GM12878 (cell line): ENCODE data around the gene SHISA7. TPM values are rescaled to one million over a fixed set of nuclear protein-coding genes. Genes with fewer than 3 reads are reported as not detected.

Experiments
- ATAC-seq: fragments of 200-7000 bp; cut with Tn5 transposase; 3 replicates; pipeline ENCODE4 v1.9.1; 2020; ENCODE audit warnings: mild to moderate bottlenecking, moderate library complexity
- BruUV-seq: library from RNA; stranded (reverse); fragments of 400-500 nt; replicated peaks from 2 replicates; lab custom pipeline; 2021; lab: Mats Ljungman, UMichigan
- CTCF ChIA-PET: fragments of 300-600 bp; sonication (Branson Sonifier 250); formaldehyde crosslinking; extraction: SDS; loops from one replicate; lab custom pipeline; 2021; ENCODE audit warnings: inconsistent platforms; lab: Yijun Ruan, JAX
- POLR2A ChIA-PET: fragments of 350-600 bp; formaldehyde crosslinking; extraction: SDS; loops from one replicate; lab custom pipeline; 2021; ENCODE audit warnings: inconsistent platforms; lab: Charles Lee
- RAD21 ChIA-PET: fragments of 300-600 bp; sonication (Branson Sonifier 250); formaldehyde crosslinking; loops from one replicate; lab custom pipeline; 2023; ENCODE audit warnings: antibody characterized with exemption; ENCODE audit not compliant: unreplicated experiment; lab: Charles Lee
- SMC1A ChIA-PET: fragments of 300-600 bp; sonication (Branson Sonifier 250); formaldehyde crosslinking; loops from one replicate; lab custom pipeline; 2023; ENCODE audit not compliant: unreplicated experiment, uncharacterized antibody; lab: Charles Lee
- DNase-seq: peaks from one replicate; pipeline ENCODE4 v3.0.0-alpha.2; 2011; ENCODE audit warnings: low read depth, low spot score
- FAIRE-seq: peaks from 3 replicates; lab custom pipeline; 2011; peaks lifted over from hg19 to GRCh38; lab: Jason Lieb, UNC
- H2AFZ ChIP-seq: 2 replicates; pipeline ENCODE4 v1.6.0; 2011; ENCODE audit warnings: low read depth, low read length, control low read depth; ENCODE audit not compliant: control insufficient read depth
- H3K27ac ChIP-seq: 2 replicates; pipeline ENCODE4 v1.5.1; 2011; ENCODE audit warnings: control low read depth; ENCODE audit not compliant: control insufficient read depth, insufficient read depth
- H3K27me3 ChIP-seq, 2 experiments: replicated peaks in 1 of 2; 2 replicates each; pipeline versions ENCODE4 v1.6.0 to v1.6.1; 2011; ENCODE audit warnings: low read length in 1 of 2; ENCODE audit not compliant: control insufficient read depth in 2 of 2, insufficient read depth in 2 of 2
- H3K36me3 ChIP-seq, 2 experiments: 2 replicates each; pipeline ENCODE4 v1.5.1; 2011; ENCODE audit warnings: low read length in 1 of 2; ENCODE audit not compliant: control insufficient read depth in 2 of 2, insufficient read depth in 2 of 2
- H3K4me1 ChIP-seq: 2 replicates; pipeline ENCODE4 v1.6.1; 2011; ENCODE audit warnings: mild to moderate bottlenecking, low read length, moderate library complexity, mixed read lengths; ENCODE audit not compliant: control insufficient read depth, insufficient read depth
- H3K4me2 ChIP-seq: 2 replicates; pipeline ENCODE4 v1.6.0; 2011; ENCODE audit warnings: control low read depth; ENCODE audit not compliant: control insufficient read depth, insufficient read depth
- H3K4me3 ChIP-seq: fragments of 200-600 bp; sonication (generic); 2 replicates; pipeline ENCODE4 v1.5.1; 2016
- H3K79me2 ChIP-seq: 2 replicates; pipeline ENCODE4 v1.6.0; 2011; ENCODE audit warnings: low read length; ENCODE audit not compliant: control insufficient read depth, insufficient read depth
- H3K9ac ChIP-seq: 2 replicates; pipeline ENCODE4 v1.8.0; 2011; ENCODE audit warnings: low read length, control low read depth, mixed read lengths; ENCODE audit not compliant: control insufficient read depth, insufficient read depth
- H3K9me3 ChIP-seq: replicated peaks from 3 replicates; pipeline ENCODE4 v1.5.1; 2011; ENCODE audit warnings: mild to moderate bottlenecking, low read length; ENCODE audit not compliant: control insufficient read depth, insufficient read depth
- H4K20me1 ChIP-seq: 2 replicates; pipeline ENCODE4 v1.6.0; 2011; ENCODE audit not compliant: control insufficient read depth, insufficient read depth
- CHD1 ChIP-seq: IDR thresholded peaks from 2 replicates; pipeline ENCODE4 v1.6.1; 2012; ENCODE audit warnings: low read depth, low read length, improper control_type of control experiment
- DPF2 ChIP-seq: fragments of 450-650 bp; IDR thresholded peaks from 2 replicates; pipeline ENCODE4 v1.6.1; 2017; ENCODE audit warnings: mild to moderate bottlenecking
- KLF5 ChIP-seq: fragments of 450-650 bp; IDR thresholded peaks from 2 replicates; pipeline ENCODE4 v1.6.1; 2014; ENCODE audit warnings: mild to moderate bottlenecking; ENCODE audit not compliant: partially characterized antibody
- MEF2A ChIP-seq: IDR thresholded peaks from 2 replicates; pipeline ENCODE4 v1.6.1; 2011; ENCODE audit warnings: low read depth, mild to moderate bottlenecking, low read length, moderate library complexity; ENCODE audit not compliant: insufficient read depth
- MEF2B ChIP-seq: fragments of 450-650 bp; IDR thresholded peaks from 2 replicates; pipeline ENCODE4 v1.6.1; 2018; ENCODE audit warnings: mild to moderate bottlenecking, moderate library complexity; ENCODE audit not compliant: partially characterized antibody, poor library complexity, severe bottlenecking
- PAX8 ChIP-seq: fragments of 450-650 bp; IDR thresholded peaks from 2 replicates; pipeline ENCODE4 v1.6.1; 2017; ENCODE audit warnings: mild to moderate bottlenecking, moderate library complexity
- PKNOX1 ChIP-seq: fragments of 450-650 bp; IDR thresholded peaks from 2 replicates; pipeline ENCODE4 v1.6.1; 2016; ENCODE audit warnings: mild to moderate bottlenecking
- PML ChIP-seq: IDR thresholded peaks from 2 replicates; pipeline ENCODE4 v1.6.1; 2012; ENCODE audit warnings: low read length, inconsistent platforms
- POLR2AphosphoS2 ChIP-seq: IDR thresholded peaks from 2 replicates; pipeline ENCODE4 v1.6.1; 2011; ENCODE audit warnings: low read depth, mild to moderate bottlenecking, low read length, improper control_type of control experiment, moderate library complexity
- ZNF24 ChIP-seq: fragments of 450-650 bp; IDR thresholded peaks from 2 replicates; pipeline ENCODE4 v1.6.1; 2017; ENCODE audit warnings: antibody characterized with exemption, mild to moderate bottlenecking
- ZNF592 ChIP-seq: fragments of 450-650 bp; IDR thresholded peaks from 2 replicates; pipeline ENCODE4 v1.6.1; 2017; ENCODE audit warnings: mild to moderate bottlenecking, moderate library complexity
- WGBS: methylation state at CpG from one replicate; pipeline ENCODE4 v1.1.6; 2016; ENCODE audit warnings: low lambda C conversion rate; ENCODE audit not compliant: insufficient replicate concordance, insufficient coverage; ENCODE audit errors: missing lambda C conversion rate; 5-methylcytosine and 5-hydroxymethylcytosine counted together
- in situ Hi-C: fragments of 300-500 bp; cut with MboI; formaldehyde crosslinking; loops from 9 replicates; pipeline ENCODE4 v1.14.3; 2018; ENCODE audit warnings: mixed read lengths
- intact Hi-C: fragments of 100-400 bp; cut with micrococcal nuclease; formaldehyde crosslinking; loops from one replicate; pipeline ENCODE4 v1.14.2; 2022; ENCODE audit not compliant: unreplicated experiment
- polyA plus RNA-seq, 11 experiments: library from polyadenylated mRNA; depleted of rRNA in 4 of 11; unstranded in 6 of 11; stranded (reverse) in 5 of 11; fragments of >200 nt; fragmentation: Nextera tagmentation in 4 of 11; fragmentation: Illumina TruSeq in 1 of 11; extraction: Ambion mirVana in 4 of 11; extraction: Trizol in 1 of 11; gene quantifications; 1 replicate in 1 of 11; 2 replicates in 10 of 11; pipeline versions ENCODE4 v1.2.1 to v1.2.3, GENCODE V29; 2011 to 2016; ENCODE audit warnings: inconsistent platforms in 2 of 11, missing spikeins in 2 of 11, low read depth in 1 of 11
- total RNA-seq, 4 experiments: library from RNA; depleted of rRNA in 3 of 4; stranded (reverse); fragments of >200 nt in 3 of 4; fragmentation: Illumina TruSeq in 1 of 4; extraction: Trizol in 1 of 4; gene quantifications; 2 replicates each; pipeline versions ENCODE4 v1.2.1 to v1.2.3, GENCODE V29; 2013 to 2021
- TF ChIP-seq, protein P1 (sequence below): fragments of 450-650 bp; IDR thresholded peaks from 2 replicates; pipeline ENCODE4 v1.6.1; 2018; ENCODE audit warnings: borderline replicate concordance, mild to moderate bottlenecking; ENCODE audit not compliant: partially characterized antibody
- TF ChIP-seq, protein P2 (sequence below): fragments of 450-650 bp; formaldehyde crosslinking; IDR thresholded peaks from 2 replicates; pipeline ENCODE4 v1.5.0; 2022; ENCODE audit warnings: mild to moderate bottlenecking, missing genetic modification characterization

The SHISA7 gene
- total and polyA plus RNA-seq, 10 of the 15 experiments (the other 5 are each of a cell fraction or from before 2014, with no cell fraction given), result 0.03 TPM; not detected in 9

DNA sequence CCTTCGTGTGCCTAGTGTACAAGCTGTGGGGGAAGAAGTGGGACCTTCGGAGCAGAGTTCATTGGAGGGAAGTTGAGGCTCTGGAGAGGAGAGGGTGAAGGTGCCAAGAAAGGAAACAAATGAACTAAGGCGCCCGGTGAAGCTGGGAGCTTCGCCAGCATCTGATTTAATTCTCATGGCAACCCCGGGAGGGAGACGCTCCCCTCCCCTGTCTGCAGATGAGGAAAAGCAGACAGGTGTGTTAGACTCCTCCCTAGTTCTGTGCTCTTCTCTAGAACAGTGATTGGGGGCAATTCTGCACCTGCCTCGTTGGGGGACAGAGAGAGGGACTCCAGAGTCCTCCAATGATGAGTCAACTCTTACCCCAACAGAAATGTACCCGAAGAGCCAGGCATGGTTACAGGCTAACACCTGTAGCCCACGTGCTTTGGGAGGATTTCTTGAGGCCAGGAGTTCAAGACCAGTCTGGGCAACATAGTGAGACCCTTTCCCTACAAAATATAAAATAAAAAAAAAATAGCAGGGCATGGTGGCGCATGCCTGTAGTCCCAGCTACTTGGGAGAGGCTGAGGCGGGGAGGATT is 49.4 kb upstream of the SHISA7 start:
- SMC1A ChIA-PET, result no interaction called here
- 31% methylated on average over 12 of the region's 12 CpGs for WGBS
- TF ChIP-seq MEF2B (no peak), KLF5 (no peak), PKNOX1 (no peak), DPF2 (no peak), PML (no peak), CHD1 (no peak), ZNF592 (no peak), POLR2AphosphoS2 (no peak), MEF2A (no peak), PAX8 (no peak), ZNF24 (no peak)
- TF ChIP-seq, protein P1, sequence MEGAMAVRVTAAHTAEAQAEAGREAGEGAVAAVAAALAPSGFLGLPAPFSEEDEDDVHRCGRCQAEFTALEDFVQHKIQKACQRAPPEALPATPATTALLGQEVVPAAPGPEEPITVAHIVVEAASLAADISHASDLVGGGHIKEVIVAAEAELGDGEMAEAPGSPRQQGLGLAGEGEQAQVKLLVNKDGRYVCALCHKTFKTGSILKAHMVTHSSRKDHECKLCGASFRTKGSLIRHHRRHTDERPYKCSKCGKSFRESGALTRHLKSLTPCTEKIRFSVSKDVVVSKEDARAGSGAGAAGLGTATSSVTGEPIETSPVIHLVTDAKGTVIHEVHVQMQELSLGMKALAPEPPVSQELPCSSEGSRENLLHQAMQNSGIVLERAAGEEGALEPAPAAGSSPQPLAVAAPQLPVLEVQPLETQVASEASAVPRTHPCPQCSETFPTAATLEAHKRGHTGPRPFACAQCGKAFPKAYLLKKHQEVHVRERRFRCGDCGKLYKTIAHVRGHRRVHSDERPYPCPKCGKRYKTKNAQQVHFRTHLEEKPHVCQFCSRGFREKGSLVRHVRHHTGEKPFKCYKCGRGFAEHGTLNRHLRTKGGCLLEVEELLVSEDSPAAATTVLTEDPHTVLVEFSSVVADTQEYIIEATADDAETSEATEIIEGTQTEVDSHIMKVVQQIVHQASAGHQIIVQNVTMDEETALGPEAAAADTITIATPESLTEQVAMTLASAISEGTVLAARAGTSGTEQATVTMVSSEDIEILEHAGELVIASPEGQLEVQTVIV, result no peak
- TF ChIP-seq, protein P2, sequence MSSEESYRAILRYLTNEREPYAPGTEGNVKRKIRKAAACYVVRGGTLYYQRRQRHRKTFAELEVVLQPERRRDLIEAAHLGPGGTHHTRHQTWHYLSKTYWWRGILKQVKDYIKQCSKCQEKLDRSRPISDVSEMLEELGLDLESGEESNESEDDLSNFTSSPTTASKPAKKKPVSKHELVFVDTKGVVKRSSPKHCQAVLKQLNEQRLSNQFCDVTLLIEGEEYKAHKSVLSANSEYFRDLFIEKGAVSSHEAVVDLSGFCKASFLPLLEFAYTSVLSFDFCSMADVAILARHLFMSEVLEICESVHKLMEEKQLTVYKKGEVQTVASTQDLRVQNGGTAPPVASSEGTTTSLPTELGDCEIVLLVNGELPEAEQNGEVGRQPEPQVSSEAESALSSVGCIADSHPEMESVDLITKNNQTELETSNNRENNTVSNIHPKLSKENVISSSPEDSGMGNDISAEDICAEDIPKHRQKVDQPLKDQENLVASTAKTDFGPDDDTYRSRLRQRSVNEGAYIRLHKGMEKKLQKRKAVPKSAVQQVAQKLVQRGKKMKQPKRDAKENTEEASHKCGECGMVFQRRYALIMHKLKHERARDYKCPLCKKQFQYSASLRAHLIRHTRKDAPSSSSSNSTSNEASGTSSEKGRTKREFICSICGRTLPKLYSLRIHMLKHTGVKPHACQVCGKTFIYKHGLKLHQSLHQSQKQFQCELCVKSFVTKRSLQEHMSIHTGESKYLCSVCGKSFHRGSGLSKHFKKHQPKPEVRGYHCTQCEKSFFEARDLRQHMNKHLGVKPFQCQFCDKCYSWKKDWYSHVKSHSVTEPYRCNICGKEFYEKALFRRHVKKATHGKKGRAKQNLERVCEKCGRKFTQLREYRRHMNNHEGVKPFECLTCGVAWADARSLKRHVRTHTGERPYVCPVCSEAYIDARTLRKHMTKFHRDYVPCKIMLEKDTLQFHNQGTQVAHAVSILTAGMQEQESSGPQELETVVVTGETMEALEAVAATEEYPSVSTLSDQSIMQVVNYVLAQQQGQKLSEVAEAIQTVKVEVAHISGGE (CRISPR knock-in tag), result no peak

More for the DNA sequence above, 49.4 kb upstream of the SHISA7 start:
- intact Hi-C loops (no loop called here), in situ Hi-C loops (no loop called here)
- H3K4me1 ChIP-seq, result no peaks in the 10 kb centered on the region
- FAIRE-seq, result no peak
- no peaks in the 10 kb centered on the region; a peak in 1 of 4 replicates for H3K27me3 ChIP-seq
- no TSS peak for BruUV-seq
- no peak overlapping the region for H3K9ac ChIP-seq
- H3K27ac ChIP-seq, result no peak overlapping the region
- no peaks in the 10 kb centered on the region for H3K36me3 ChIP-seq
- H3K9me3 ChIP-seq, result no peaks in the 10 kb centered on the region
- no peaks in the 10 kb centered on the region for H4K20me1 ChIP-seq
- DNase-seq, result no peak
- ChIA-PET POLR2A (no interaction called here), RAD21 (no interaction called here), CTCF (interaction anchor here (2.5 kb wide), 1 partner anchor 12 kb away, joined by 9 read pairs; no protein-coding TSS in a partner anchor)
- no peaks in the 10 kb centered on the region for H3K79me2 ChIP-seq
- no peak overlapping the region for H3K4me3 ChIP-seq
- ATAC-seq, result no peak
- H2AFZ ChIP-seq, result no peak overlapping the region
- no peak overlapping the region for H3K4me2 ChIP-seq
